H9 (cell line): Measurements from ENCODE around the gene STRADA. TPM values are rescaled to one million over a fixed set of nuclear protein-coding genes. Genes with fewer than 3 reads are reported as not detected.

Experiments used
- DNase-seq: peaks from one replicate; pipeline ENCODE4 v3.0.0-alpha.2; 2017
- H2AFZ ChIP-seq: one replicate; pipeline ENCODE4 v1.6.1; 2013; ENCODE audit warnings: mild to moderate bottlenecking, low read length, control low read depth, moderate library complexity
- H2AK5ac ChIP-seq: 2 replicates; pipeline ENCODE4 v1.6.1; 2013; ENCODE audit warnings: low read length, control low read depth, mixed read lengths; ENCODE audit not compliant: insufficient read length
- H2BK120ac ChIP-seq: one replicate; pipeline ENCODE4 v1.6.1; 2013; ENCODE audit warnings: low read depth, mild to moderate bottlenecking, low read length, control low read depth, inconsistent platforms; ENCODE audit not compliant: poor library complexity, severe bottlenecking
- H2BK12ac ChIP-seq: 2 replicates; pipeline ENCODE4 v1.6.1; 2013; ENCODE audit warnings: low read length, control low read depth, mixed read lengths, low read depth; ENCODE audit not compliant: insufficient read length
- H2BK15ac ChIP-seq: 2 replicates; pipeline ENCODE4 v1.6.1; 2013; ENCODE audit warnings: low read depth, low read length, control low read depth
- H2BK20ac ChIP-seq: one replicate; pipeline ENCODE4 v1.6.1; 2013; ENCODE audit warnings: low read depth, mild to moderate bottlenecking, low read length, control low read depth, inconsistent platforms; ENCODE audit not compliant: poor library complexity, severe bottlenecking
- H2BK5ac ChIP-seq: 2 replicates; pipeline ENCODE4 v1.6.1; 2013; ENCODE audit warnings: low read length, control low read depth, mixed read lengths; ENCODE audit not compliant: insufficient read length
- H3K14ac ChIP-seq: 2 replicates; pipeline ENCODE4 v1.6.1; 2013; ENCODE audit warnings: low read length, control low read depth; ENCODE audit not compliant: insufficient read depth
- H3K18ac ChIP-seq: 2 replicates; pipeline ENCODE4 v1.6.1; 2013; ENCODE audit warnings: low read depth, mild to moderate bottlenecking, mixed read lengths, low read length, control low read depth; ENCODE audit not compliant: insufficient read length
- H3K23ac ChIP-seq: 2 replicates; pipeline ENCODE4 v1.6.1; 2013; ENCODE audit warnings: low read length, control low read depth, mixed read lengths, low read depth; ENCODE audit not compliant: insufficient read length
- H3K23me2 ChIP-seq: 2 replicates; pipeline ENCODE4 v1.6.1; 2013; ENCODE audit warnings: low read depth, mild to moderate bottlenecking, mixed read lengths, low read length, control low read depth; ENCODE audit not compliant: insufficient read length, poor library complexity, severe bottlenecking
- H3K27ac ChIP-seq: 2 replicates; pipeline ENCODE4 v1.5.1; 2013; ENCODE audit warnings: low read length, control low read depth, mixed read lengths, low read depth; ENCODE audit not compliant: insufficient read length
- H3K27me3 ChIP-seq: 2 replicates; pipeline ENCODE4 v1.6.1; 2013; ENCODE audit warnings: low read length, control low read depth, inconsistent platforms; ENCODE audit not compliant: insufficient read depth
- H3K4ac ChIP-seq: 2 replicates; pipeline ENCODE4 v1.6.1; 2013; ENCODE audit warnings: low read depth, mild to moderate bottlenecking, control low read depth, inconsistent platforms, low read length, moderate library complexity
- H3K4me1 ChIP-seq: 2 replicates; pipeline ENCODE4 v1.6.1; 2013; ENCODE audit warnings: low read length, control low read depth, inconsistent platforms; ENCODE audit not compliant: insufficient read depth
- H3K4me2 ChIP-seq: 2 replicates; pipeline ENCODE4 v1.6.1; 2013; ENCODE audit warnings: low read length, control low read depth, mixed read lengths; ENCODE audit not compliant: insufficient read length, insufficient read depth
- H3K56ac ChIP-seq: 2 replicates; pipeline ENCODE4 v1.6.1; 2013; ENCODE audit warnings: low read depth, mild to moderate bottlenecking, mixed read lengths, low read length, control low read depth; ENCODE audit not compliant: insufficient read length
- H3K79me1 ChIP-seq: 2 replicates; pipeline ENCODE4 v1.6.1; 2013; ENCODE audit warnings: low read depth, mild to moderate bottlenecking, moderate library complexity, low read length, control low read depth, inconsistent platforms; ENCODE audit not compliant: insufficient read depth, poor library complexity, severe bottlenecking
- H3K79me2 ChIP-seq: 2 replicates; pipeline ENCODE4 v1.6.1; 2013; ENCODE audit warnings: low read length, control low read depth, inconsistent platforms; ENCODE audit not compliant: insufficient read depth
- H3K9ac ChIP-seq: 2 replicates; pipeline ENCODE4 v1.6.1; 2013; ENCODE audit warnings: low read length, control low read depth, mixed read lengths; ENCODE audit not compliant: insufficient read length; ENCODE audit errors: extremely low read depth
- H3K9me3 ChIP-seq: one replicate; pipeline ENCODE4 v1.6.1; 2013; ENCODE audit warnings: low read depth, low read length, inconsistent platforms; ENCODE audit not compliant: control insufficient read depth
- H3T11ph ChIP-seq: one replicate; pipeline ENCODE4 v1.6.1; 2013; ENCODE audit warnings: mild to moderate bottlenecking, low read length, control low read depth, inconsistent platforms
- H4K20me1 ChIP-seq: one replicate; pipeline ENCODE4 v1.6.1; 2013; ENCODE audit not compliant: control insufficient read depth, insufficient read length, insufficient read depth
- H4K5ac ChIP-seq: 2 replicates; pipeline ENCODE4 v1.6.1; 2013; ENCODE audit warnings: low read depth, mild to moderate bottlenecking, mixed read lengths, low read length, control low read depth; ENCODE audit not compliant: insufficient read length
- H4K8ac ChIP-seq: replicated peaks from 2 replicates; pipeline ENCODE4 v1.6.1; 2013; ENCODE audit warnings: low read length, control low read depth, mixed read lengths, low read depth; ENCODE audit not compliant: insufficient read length
- H4K91ac ChIP-seq: 2 replicates; pipeline ENCODE4 v1.6.1; 2013; ENCODE audit warnings: low read depth, mild to moderate bottlenecking, moderate library complexity, mixed read lengths, low read length, control low read depth; ENCODE audit not compliant: insufficient read length
- H3K27ac Mint-ChIP-seq, 3 experiments: 2 replicates in 2 of 3; 3 replicates in 1 of 3; pipeline ENCODE4 v1.8.0; 2020 to 2021; ENCODE audit warnings: mixed read lengths in 3 of 3, mild to moderate bottlenecking in 1 of 3, moderate library complexity in 1 of 3
- H3K27me3 Mint-ChIP-seq: 2 replicates; pipeline ENCODE4 v1.8.0; 2021; ENCODE audit warnings: low read depth, mild to moderate bottlenecking, moderate library complexity, mixed read lengths
- H3K36me3 Mint-ChIP-seq, 3 experiments: 2 replicates in 2 of 3; 3 replicates in 1 of 3; pipeline ENCODE4 v1.8.0; 2020 to 2021; ENCODE audit warnings: low read depth in 3 of 3, mixed read lengths in 3 of 3; ENCODE audit not compliant: insufficient read depth in 1 of 3
- H3K4me1 Mint-ChIP-seq, 2 experiments: 2 replicates each; pipeline ENCODE4 v1.8.0; 2020; ENCODE audit warnings: mixed read lengths in 2 of 2
- H3K4me3 Mint-ChIP-seq, 2 experiments: 2 replicates in 1 of 2; 3 replicates in 1 of 2; pipeline ENCODE4 v1.8.0; 2020 to 2021; ENCODE audit warnings: mild to moderate bottlenecking in 2 of 2, mixed read lengths in 2 of 2, moderate library complexity in 1 of 2
- H3K9me3 Mint-ChIP-seq, 2 experiments: 2 replicates in 1 of 2; 3 replicates in 1 of 2; pipeline ENCODE4 v1.8.0; 2020; ENCODE audit warnings: mild to moderate bottlenecking in 2 of 2, mixed read lengths in 2 of 2, moderate library complexity in 1 of 2
- CTCF ChIP-seq: fragments of 200-600 bp; sonication (generic); conservative IDR thresholded peaks from 3 replicates; pipeline ENCODE4 v1.8.0; 2021; ENCODE audit warnings: antibody characterized with exemption, mild to moderate bottlenecking
- WGBS: extraction: QIAGEN DNeasy Blood & Tissue Kit; methylation state at CpG from one replicate; pipeline ENCODE4 v1.1.7; 2013; ENCODE audit warnings: missing lambda C conversion rate, low lambda C conversion rate, mixed read lengths; ENCODE audit not compliant: insufficient read length; ENCODE audit errors: extremely low coverage; 5-methylcytosine and 5-hydroxymethylcytosine counted together
- total RNA-seq: library from RNA; stranded (reverse); gene quantifications from 2 replicates; pipeline ENCODE4 v1.2.1, GENCODE V29; 2021

STRADA gene
- total RNA-seq, 1 experiment from 2014 or later, result 35.0 TPM

- no peak overlapping the region for H4K8ac ChIP-seq
- H3T11ph ChIP-seq, result no peak overlapping the region
- H2BK15ac ChIP-seq, result no peak overlapping the region
- H4K5ac ChIP-seq, result no peak overlapping the region
- peak overlapping the region; percentile 90 to 99 for H3K4me3 Mint-ChIP-seq
- no peak for DNase-seq
- no peak overlapping the region for H2AK5ac ChIP-seq
- peak overlapping the region; percentile 95 to 97 (median 97) for H3K27ac Mint-ChIP-seq
- no peak overlapping the region for H3K27ac ChIP-seq
- H3K14ac ChIP-seq, result no peak overlapping the region
- H3K36me3 Mint-ChIP-seq, result peaks cover 0 to 5% (median 2%) of the 10 kb centered on the region in 3 experiments; a peak in 3 of 7 replicates
- H3K9me3 Mint-ChIP-seq, result no peaks in the 10 kb centered on the region
- no peak overlapping the region for H4K91ac ChIP-seq
- H3K27me3 Mint-ChIP-seq, result no peaks in the 10 kb centered on the region
- H2BK20ac ChIP-seq, result no peak overlapping the region
- no peak overlapping the region for H3K4ac ChIP-seq
- no peak overlapping the region for H3K56ac ChIP-seq
- no peaks in the 10 kb centered on the region for H3K27me3 ChIP-seq
- H3K4me1 Mint-ChIP-seq, result peaks cover 10 to 13% of the 10 kb centered on the region in 2 experiments
- H3K79me1 ChIP-seq, result no peaks in the 10 kb centered on the region
- no peak for TF ChIP-seq CTCF
- no CpG with 5 or more reads among the region's 12 CpGs for WGBS
- H3K9me3 ChIP-seq, result no peaks in the 10 kb centered on the region
- H3K4me2 ChIP-seq, result peak overlapping the region; percentile 75
- no peaks in the 10 kb centered on the region for H3K79me2 ChIP-seq
- H3K23me2 ChIP-seq, result peaks cover 16% of the 10 kb centered on the region
- H2BK12ac ChIP-seq, result no peak overlapping the region
- H3K18ac ChIP-seq, result no peak overlapping the region
- H2AFZ ChIP-seq, result no peak overlapping the region
- no peak overlapping the region for H3K23ac ChIP-seq
- peak overlapping the region; percentile 61 for H3K9ac ChIP-seq
- no peaks in the 10 kb centered on the region for H4K20me1 ChIP-seq
- no peaks in the 10 kb centered on the region for H3K4me1 ChIP-seq
- no peak overlapping the region for H2BK120ac ChIP-seq
- no peak overlapping the region for H2BK5ac ChIP-seq
Observed at GRCh38 chr17:63740464-63741142, 996 bp downstream of the STRADA start.
